Measurements from ENCODE around the gene TOR1AIP2.
"Not testable (repeated sequence)": the region's sequence is repeated elsewhere in the genome, so short reads cannot be mapped to it uniquely, and the experiment has no call there.

The TOR1AIP2 gene

GRCh38 chr1:179807291-179807690, 70.3 kb downstream of the TOR1AIP2 start:
- no peak for DNase-seq (ENCODE audit: low read depth)

GRCh38 chr1:179806333-179806732, 71.3 kb downstream of the TOR1AIP2 start:
- DNase-seq (ENCODE audit: low read depth), result no peak

- no peak for DNase-seq (ENCODE audit: low read depth)
Observed at GRCh38 chr1:179805291-179806195, 72.1 kb downstream of the TOR1AIP2 start.

GRCh38 chr1:179804417-179804816, 73.2 kb downstream of the TOR1AIP2 start:
- DNase-seq (ENCODE audit: low read depth), result not testable (repeated sequence)

GRCh38 chr1:179803918-179804317, 73.7 kb downstream of the TOR1AIP2 start:
- DNase-seq (ENCODE audit: low read depth), result no peak

- DNase-seq (ENCODE audit: low read depth), result no peak
Observed at GRCh38 chr1:179803104-179803503, 74.5 kb downstream of the TOR1AIP2 start.

- no peak for DNase-seq (ENCODE audit: low read depth)
Observed at GRCh38 chr1:179800481-179800880, 77.1 kb downstream of the TOR1AIP2 start.

GRCh38 chr1:179798864-179799516, 78.6 kb downstream of the TOR1AIP2 start:
- DNase-seq (ENCODE audit: low read depth), result no peak

- no peak for DNase-seq (ENCODE audit: low read depth)
Observed at GRCh38 chr1:179798213-179798863, 79.3 kb downstream of the TOR1AIP2 start.

GRCh38 chr1:179794669-179795068, 82.9 kb downstream of the TOR1AIP2 start:
- DNase-seq (ENCODE audit: low read depth), result no peak

- no peak for DNase-seq (ENCODE audit: low read depth)
Observed at GRCh38 chr1:179794146-179794545, 83.5 kb downstream of the TOR1AIP2 start.

GRCh38 chr1:179793281-179793680, 84.3 kb downstream of the TOR1AIP2 start:
- no peak for DNase-seq (ENCODE audit: low read depth)

All from fibroblast of gingiva (primary cell).